H9 (cell line): ENCODE results near the gene UNK. TPM values are rescaled to one million over a fixed set of nuclear protein-coding genes. Genes with fewer than 3 reads are reported as not detected.

Source experiments
- DNase-seq: peaks from one replicate; pipeline ENCODE4 v3.0.0-alpha.2; 2017
- H2AFZ ChIP-seq: one replicate; pipeline ENCODE4 v1.6.1; 2013; ENCODE audit warnings: mild to moderate bottlenecking, low read length, control low read depth, moderate library complexity
- H2AK5ac ChIP-seq: 2 replicates; pipeline ENCODE4 v1.6.1; 2013; ENCODE audit warnings: low read length, control low read depth, mixed read lengths; ENCODE audit not compliant: insufficient read length
- H2BK120ac ChIP-seq: one replicate; pipeline ENCODE4 v1.6.1; 2013; ENCODE audit warnings: low read depth, mild to moderate bottlenecking, low read length, control low read depth, inconsistent platforms; ENCODE audit not compliant: poor library complexity, severe bottlenecking
- H2BK12ac ChIP-seq: 2 replicates; pipeline ENCODE4 v1.6.1; 2013; ENCODE audit warnings: low read length, control low read depth, mixed read lengths, low read depth; ENCODE audit not compliant: insufficient read length
- H2BK15ac ChIP-seq: 2 replicates; pipeline ENCODE4 v1.6.1; 2013; ENCODE audit warnings: low read depth, low read length, control low read depth
- H2BK20ac ChIP-seq: one replicate; pipeline ENCODE4 v1.6.1; 2013; ENCODE audit warnings: low read depth, mild to moderate bottlenecking, low read length, control low read depth, inconsistent platforms; ENCODE audit not compliant: poor library complexity, severe bottlenecking
- H2BK5ac ChIP-seq: 2 replicates; pipeline ENCODE4 v1.6.1; 2013; ENCODE audit warnings: low read length, control low read depth, mixed read lengths; ENCODE audit not compliant: insufficient read length
- H3K14ac ChIP-seq: 2 replicates; pipeline ENCODE4 v1.6.1; 2013; ENCODE audit warnings: low read length, control low read depth; ENCODE audit not compliant: insufficient read depth
- H3K18ac ChIP-seq: 2 replicates; pipeline ENCODE4 v1.6.1; 2013; ENCODE audit warnings: low read depth, mild to moderate bottlenecking, mixed read lengths, low read length, control low read depth; ENCODE audit not compliant: insufficient read length
- H3K23ac ChIP-seq: 2 replicates; pipeline ENCODE4 v1.6.1; 2013; ENCODE audit warnings: low read length, control low read depth, mixed read lengths, low read depth; ENCODE audit not compliant: insufficient read length
- H3K23me2 ChIP-seq: 2 replicates; pipeline ENCODE4 v1.6.1; 2013; ENCODE audit warnings: low read depth, mild to moderate bottlenecking, mixed read lengths, low read length, control low read depth; ENCODE audit not compliant: insufficient read length, poor library complexity, severe bottlenecking
- H3K27ac ChIP-seq: 2 replicates; pipeline ENCODE4 v1.5.1; 2013; ENCODE audit warnings: low read length, control low read depth, mixed read lengths, low read depth; ENCODE audit not compliant: insufficient read length
- H3K27me3 ChIP-seq: 2 replicates; pipeline ENCODE4 v1.6.1; 2013; ENCODE audit warnings: low read length, control low read depth, inconsistent platforms; ENCODE audit not compliant: insufficient read depth
- H3K4ac ChIP-seq: 2 replicates; pipeline ENCODE4 v1.6.1; 2013; ENCODE audit warnings: low read depth, mild to moderate bottlenecking, control low read depth, inconsistent platforms, low read length, moderate library complexity
- H3K4me1 ChIP-seq: 2 replicates; pipeline ENCODE4 v1.6.1; 2013; ENCODE audit warnings: low read length, control low read depth, inconsistent platforms; ENCODE audit not compliant: insufficient read depth
- H3K4me2 ChIP-seq: 2 replicates; pipeline ENCODE4 v1.6.1; 2013; ENCODE audit warnings: low read length, control low read depth, mixed read lengths; ENCODE audit not compliant: insufficient read length, insufficient read depth
- H3K56ac ChIP-seq: 2 replicates; pipeline ENCODE4 v1.6.1; 2013; ENCODE audit warnings: low read depth, mild to moderate bottlenecking, mixed read lengths, low read length, control low read depth; ENCODE audit not compliant: insufficient read length
- H3K79me1 ChIP-seq: 2 replicates; pipeline ENCODE4 v1.6.1; 2013; ENCODE audit warnings: low read depth, mild to moderate bottlenecking, moderate library complexity, low read length, control low read depth, inconsistent platforms; ENCODE audit not compliant: insufficient read depth, poor library complexity, severe bottlenecking
- H3K79me2 ChIP-seq: 2 replicates; pipeline ENCODE4 v1.6.1; 2013; ENCODE audit warnings: low read length, control low read depth, inconsistent platforms; ENCODE audit not compliant: insufficient read depth
- H3K9ac ChIP-seq: 2 replicates; pipeline ENCODE4 v1.6.1; 2013; ENCODE audit warnings: low read length, control low read depth, mixed read lengths; ENCODE audit not compliant: insufficient read length; ENCODE audit errors: extremely low read depth
- H3K9me3 ChIP-seq: one replicate; pipeline ENCODE4 v1.6.1; 2013; ENCODE audit warnings: low read depth, low read length, inconsistent platforms; ENCODE audit not compliant: control insufficient read depth
- H3T11ph ChIP-seq: one replicate; pipeline ENCODE4 v1.6.1; 2013; ENCODE audit warnings: mild to moderate bottlenecking, low read length, control low read depth, inconsistent platforms
- H4K20me1 ChIP-seq: one replicate; pipeline ENCODE4 v1.6.1; 2013; ENCODE audit not compliant: control insufficient read depth, insufficient read length, insufficient read depth
- H4K5ac ChIP-seq: 2 replicates; pipeline ENCODE4 v1.6.1; 2013; ENCODE audit warnings: low read depth, mild to moderate bottlenecking, mixed read lengths, low read length, control low read depth; ENCODE audit not compliant: insufficient read length
- H4K8ac ChIP-seq: replicated peaks from 2 replicates; pipeline ENCODE4 v1.6.1; 2013; ENCODE audit warnings: low read length, control low read depth, mixed read lengths, low read depth; ENCODE audit not compliant: insufficient read length
- H4K91ac ChIP-seq: 2 replicates; pipeline ENCODE4 v1.6.1; 2013; ENCODE audit warnings: low read depth, mild to moderate bottlenecking, moderate library complexity, mixed read lengths, low read length, control low read depth; ENCODE audit not compliant: insufficient read length
- H3K27ac Mint-ChIP-seq, 3 experiments: 2 replicates in 2 of 3; 3 replicates in 1 of 3; pipeline ENCODE4 v1.8.0; 2020 to 2021; ENCODE audit warnings: mixed read lengths in 3 of 3, mild to moderate bottlenecking in 1 of 3, moderate library complexity in 1 of 3
- H3K27me3 Mint-ChIP-seq: 2 replicates; pipeline ENCODE4 v1.8.0; 2021; ENCODE audit warnings: low read depth, mild to moderate bottlenecking, moderate library complexity, mixed read lengths
- H3K36me3 Mint-ChIP-seq, 3 experiments: 2 replicates in 2 of 3; 3 replicates in 1 of 3; pipeline ENCODE4 v1.8.0; 2020 to 2021; ENCODE audit warnings: low read depth in 3 of 3, mixed read lengths in 3 of 3; ENCODE audit not compliant: insufficient read depth in 1 of 3
- H3K4me1 Mint-ChIP-seq, 2 experiments: 2 replicates each; pipeline ENCODE4 v1.8.0; 2020; ENCODE audit warnings: mixed read lengths in 2 of 2
- H3K4me3 Mint-ChIP-seq, 2 experiments: 2 replicates in 1 of 2; 3 replicates in 1 of 2; pipeline ENCODE4 v1.8.0; 2020 to 2021; ENCODE audit warnings: mild to moderate bottlenecking in 2 of 2, mixed read lengths in 2 of 2, moderate library complexity in 1 of 2
- H3K9me3 Mint-ChIP-seq, 2 experiments: 2 replicates in 1 of 2; 3 replicates in 1 of 2; pipeline ENCODE4 v1.8.0; 2020; ENCODE audit warnings: mild to moderate bottlenecking in 2 of 2, mixed read lengths in 2 of 2, moderate library complexity in 1 of 2
- CTCF ChIP-seq: fragments of 200-600 bp; sonication (generic); conservative IDR thresholded peaks from 3 replicates; pipeline ENCODE4 v1.8.0; 2021; ENCODE audit warnings: antibody characterized with exemption, mild to moderate bottlenecking
- WGBS: extraction: QIAGEN DNeasy Blood & Tissue Kit; methylation state at CpG from one replicate; pipeline ENCODE4 v1.1.7; 2013; ENCODE audit warnings: missing lambda C conversion rate, low lambda C conversion rate, mixed read lengths; ENCODE audit not compliant: insufficient read length; ENCODE audit errors: extremely low coverage; 5-methylcytosine and 5-hydroxymethylcytosine counted together
- total RNA-seq: library from RNA; stranded (reverse); gene quantifications from 2 replicates; pipeline ENCODE4 v1.2.1, GENCODE V29; 2021

The UNK gene
- total RNA-seq, 1 experiment from 2014 or later, result 36.4 TPM

- Histone ChIP-seq H3K27ac (no peak overlapping the region), H3K4me2 (no peak overlapping the region), H2BK120ac (no peak overlapping the region), H3K9ac (no peak overlapping the region), H4K5ac (no peak overlapping the region), H3K4ac (no peak overlapping the region), H2BK20ac (no peak overlapping the region), H3T11ph (no peak overlapping the region), H3K23ac (no peak overlapping the region), H4K8ac (no peak overlapping the region), H3K9me3 (no peaks in the 10 kb centered on the region), H3K14ac (no peak overlapping the region), H3K18ac (no peak overlapping the region), H3K4me1 (no peaks in the 10 kb centered on the region; the same call in 1 of the 2 replicates), H3K27me3 (no peaks in the 10 kb centered on the region), H3K79me1 (no peaks in the 10 kb centered on the region), H2BK5ac (no peak overlapping the region), H4K91ac (no peak overlapping the region), H2AFZ (no peak overlapping the region), H3K56ac (no peak overlapping the region), H3K23me2 (no peaks in the 10 kb centered on the region), H2BK12ac (no peak overlapping the region), H3K79me2 (no peaks in the 10 kb centered on the region), H2AK5ac (no peak overlapping the region), H2BK15ac (no peak overlapping the region), H4K20me1 (no peaks in the 10 kb centered on the region)
- H3K4me3 Mint-ChIP-seq, result peak overlapping the region; percentile 57 to 67
- H3K9me3 Mint-ChIP-seq, result no peaks in the 10 kb centered on the region
- TF ChIP-seq CTCF, result no peak
- no peaks in the 10 kb centered on the region for H3K27me3 Mint-ChIP-seq
- no peak for DNase-seq
- H3K27ac Mint-ChIP-seq, result peak overlapping the region in 2 of 3 experiments; percentile 63 to 96; a peak in 3 of 7 replicates
- H3K36me3 Mint-ChIP-seq, result peaks cover 0 to 14% (median 11%) of the 10 kb centered on the region in 3 experiments; a peak in 6 of 7 replicates
- no CpG with 5 or more reads among the region's 11 CpGs for WGBS
- peaks cover 23 to 30% of the 10 kb centered on the region in 2 experiments for H3K4me1 Mint-ChIP-seq
Measured at GRCh38 chr17:75828076-75828400, 43.4 kb downstream of the UNK start.
